Ishikawa (cell line): ENCODE results near the gene MRGPRD.

Source experiments
- CEBPB ChIP-seq: IDR thresholded peaks from 2 replicates; pipeline ENCODE4 v1.6.1; 2012
- CREB1 ChIP-seq: IDR thresholded peaks from 2 replicates; pipeline ENCODE4 v1.6.1; 2012; ENCODE audit warnings: low read depth
- EGR1 ChIP-seq: IDR thresholded peaks from 2 replicates; pipeline ENCODE4 v1.6.1; 2012
- EP300 ChIP-seq: IDR thresholded peaks from 2 replicates; pipeline ENCODE4 v1.6.1; 2012; ENCODE audit warnings: borderline replicate concordance
- FOXM1 ChIP-seq: IDR thresholded peaks from 2 replicates; pipeline ENCODE4 v1.6.1; 2012; ENCODE audit warnings: low read depth, borderline replicate concordance
- NFIC ChIP-seq: IDR thresholded peaks from 2 replicates; pipeline ENCODE4 v1.6.1; 2012
- RAD21 ChIP-seq: IDR thresholded peaks from 2 replicates; pipeline ENCODE4 v1.6.1; 2012; ENCODE audit warnings: low read depth
- TAF1 ChIP-seq: IDR thresholded peaks from 2 replicates; pipeline ENCODE4 v1.6.1; 2012; ENCODE audit warnings: low read depth, mild to moderate bottlenecking
- TCF12 ChIP-seq: IDR thresholded peaks from 2 replicates; pipeline ENCODE4 v1.6.1; 2012; ENCODE audit warnings: low read depth
- TEAD4 ChIP-seq: IDR thresholded peaks from 2 replicates; pipeline ENCODE4 v1.6.1; 2012
- YY1 ChIP-seq: IDR thresholded peaks from 2 replicates; pipeline ENCODE4 v1.6.1; 2012; ENCODE audit warnings: low read depth
- ZBTB7A ChIP-seq: IDR thresholded peaks from 2 replicates; pipeline ENCODE4 v1.6.1; 2012; ENCODE audit warnings: low read depth
- TF ChIP-seq, protein P1 (sequence below): IDR thresholded peaks from 2 replicates; pipeline ENCODE4 v1.6.1; 2012; ENCODE audit warnings: low read depth, mild to moderate bottlenecking
- TF ChIP-seq, protein P2 (sequence below): IDR thresholded peaks from 2 replicates; pipeline ENCODE4 v1.6.1; 2012
- TF ChIP-seq, protein P3 (sequence below): IDR thresholded peaks from 2 replicates; pipeline ENCODE4 v1.6.1; 2012

MRGPRD gene

DNA sequence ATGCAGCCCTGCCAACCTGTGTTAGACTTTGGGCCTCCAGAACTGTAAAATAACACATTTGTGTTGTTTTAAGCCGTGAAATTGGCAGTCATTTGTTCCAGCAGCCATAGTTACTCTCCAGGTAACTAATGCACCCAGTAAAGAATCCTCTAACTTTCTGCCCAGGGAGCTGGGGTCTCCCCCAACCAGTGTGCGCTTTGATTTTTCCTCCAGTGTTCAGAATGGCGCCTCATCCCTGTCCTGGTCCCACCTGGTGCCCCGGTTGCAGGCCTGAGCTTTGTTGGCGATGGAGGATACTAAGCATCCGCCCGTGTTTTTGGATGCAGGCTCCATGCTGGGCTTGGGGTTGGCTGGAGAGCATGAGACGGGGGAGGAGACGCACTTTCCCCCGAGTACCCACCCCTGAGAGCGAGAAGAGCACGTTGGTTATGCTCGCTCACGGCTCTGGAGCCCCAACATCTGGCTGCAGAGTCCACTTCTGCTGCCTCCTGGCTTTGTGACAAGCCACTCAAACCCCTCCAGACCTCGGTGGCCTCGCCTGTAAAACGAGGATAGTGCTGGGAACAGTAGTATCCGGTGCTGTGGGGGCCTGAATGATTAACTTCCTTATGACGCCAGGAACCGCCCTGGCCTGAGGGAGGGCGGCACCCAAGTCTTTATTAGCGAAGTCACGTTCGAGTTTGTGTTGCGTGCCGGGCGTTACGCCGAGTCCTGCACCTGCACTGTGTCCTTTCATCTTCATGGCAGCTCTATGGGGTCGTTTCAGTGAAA is 25.8 kb downstream of the MRGPRD start:
- TF ChIP-seq FOXM1, result no peak
- TF ChIP-seq EGR1, result no peak
- TF ChIP-seq, protein P1, sequence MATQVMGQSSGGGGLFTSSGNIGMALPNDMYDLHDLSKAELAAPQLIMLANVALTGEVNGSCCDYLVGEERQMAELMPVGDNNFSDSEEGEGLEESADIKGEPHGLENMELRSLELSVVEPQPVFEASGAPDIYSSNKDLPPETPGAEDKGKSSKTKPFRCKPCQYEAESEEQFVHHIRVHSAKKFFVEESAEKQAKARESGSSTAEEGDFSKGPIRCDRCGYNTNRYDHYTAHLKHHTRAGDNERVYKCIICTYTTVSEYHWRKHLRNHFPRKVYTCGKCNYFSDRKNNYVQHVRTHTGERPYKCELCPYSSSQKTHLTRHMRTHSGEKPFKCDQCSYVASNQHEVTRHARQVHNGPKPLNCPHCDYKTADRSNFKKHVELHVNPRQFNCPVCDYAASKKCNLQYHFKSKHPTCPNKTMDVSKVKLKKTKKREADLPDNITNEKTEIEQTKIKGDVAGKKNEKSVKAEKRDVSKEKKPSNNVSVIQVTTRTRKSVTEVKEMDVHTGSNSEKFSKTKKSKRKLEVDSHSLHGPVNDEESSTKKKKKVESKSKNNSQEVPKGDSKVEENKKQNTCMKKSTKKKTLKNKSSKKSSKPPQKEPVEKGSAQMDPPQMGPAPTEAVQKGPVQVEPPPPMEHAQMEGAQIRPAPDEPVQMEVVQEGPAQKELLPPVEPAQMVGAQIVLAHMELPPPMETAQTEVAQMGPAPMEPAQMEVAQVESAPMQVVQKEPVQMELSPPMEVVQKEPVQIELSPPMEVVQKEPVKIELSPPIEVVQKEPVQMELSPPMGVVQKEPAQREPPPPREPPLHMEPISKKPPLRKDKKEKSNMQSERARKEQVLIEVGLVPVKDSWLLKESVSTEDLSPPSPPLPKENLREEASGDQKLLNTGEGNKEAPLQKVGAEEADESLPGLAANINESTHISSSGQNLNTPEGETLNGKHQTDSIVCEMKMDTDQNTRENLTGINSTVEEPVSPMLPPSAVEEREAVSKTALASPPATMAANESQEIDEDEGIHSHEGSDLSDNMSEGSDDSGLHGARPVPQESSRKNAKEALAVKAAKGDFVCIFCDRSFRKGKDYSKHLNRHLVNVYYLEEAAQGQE, result no peak
- no peak for TF ChIP-seq EP300
- TF ChIP-seq TCF12, result no peak
- no peak for TF ChIP-seq ZBTB7A
- no peak for TF ChIP-seq TAF1

DNA sequence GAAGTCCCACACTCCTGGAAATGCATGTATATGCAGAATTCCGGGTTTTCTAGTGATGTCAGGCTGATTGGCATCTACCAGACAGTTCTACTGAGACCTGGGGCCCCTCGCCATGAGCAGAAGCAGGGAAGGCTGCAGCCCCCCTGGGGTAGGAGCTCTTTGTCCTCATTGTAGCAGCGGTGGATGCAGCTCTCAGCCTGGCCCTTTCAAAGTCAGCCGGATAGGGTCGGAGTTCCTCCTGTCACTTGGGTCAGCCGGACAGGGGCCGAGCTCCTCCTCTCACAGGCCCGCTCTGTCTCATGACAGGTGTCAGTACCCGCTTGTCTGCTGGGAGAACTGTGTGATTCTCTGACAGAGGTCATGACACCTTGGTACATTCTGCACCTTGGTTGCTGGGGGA is 30.0 kb downstream of the MRGPRD start:
- TF ChIP-seq NFIC, result no peak
- no peak for TF ChIP-seq YY1
- TF ChIP-seq EP300, result no peak
- no peak for TF ChIP-seq CREB1
- TF ChIP-seq TAF1, result no peak
- no peak for TF ChIP-seq ZBTB7A
- no peak for TF ChIP-seq FOXM1
- TF ChIP-seq, protein P2, sequence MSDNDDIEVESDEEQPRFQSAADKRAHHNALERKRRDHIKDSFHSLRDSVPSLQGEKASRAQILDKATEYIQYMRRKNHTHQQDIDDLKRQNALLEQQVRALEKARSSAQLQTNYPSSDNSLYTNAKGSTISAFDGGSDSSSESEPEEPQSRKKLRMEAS, result no peak
- TF ChIP-seq, protein P1, result no peak
- TF ChIP-seq RAD21, result no peak
- no peak for TF ChIP-seq CEBPB
- TF ChIP-seq TEAD4, result no peak
- TF ChIP-seq TCF12, result no peak
- TF ChIP-seq, protein P3, sequence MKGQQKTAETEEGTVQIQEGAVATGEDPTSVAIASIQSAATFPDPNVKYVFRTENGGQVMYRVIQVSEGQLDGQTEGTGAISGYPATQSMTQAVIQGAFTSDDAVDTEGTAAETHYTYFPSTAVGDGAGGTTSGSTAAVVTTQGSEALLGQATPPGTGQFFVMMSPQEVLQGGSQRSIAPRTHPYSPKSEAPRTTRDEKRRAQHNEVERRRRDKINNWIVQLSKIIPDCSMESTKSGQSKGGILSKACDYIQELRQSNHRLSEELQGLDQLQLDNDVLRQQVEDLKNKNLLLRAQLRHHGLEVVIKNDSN, result no peak
- no peak for TF ChIP-seq EGR1

DNA sequence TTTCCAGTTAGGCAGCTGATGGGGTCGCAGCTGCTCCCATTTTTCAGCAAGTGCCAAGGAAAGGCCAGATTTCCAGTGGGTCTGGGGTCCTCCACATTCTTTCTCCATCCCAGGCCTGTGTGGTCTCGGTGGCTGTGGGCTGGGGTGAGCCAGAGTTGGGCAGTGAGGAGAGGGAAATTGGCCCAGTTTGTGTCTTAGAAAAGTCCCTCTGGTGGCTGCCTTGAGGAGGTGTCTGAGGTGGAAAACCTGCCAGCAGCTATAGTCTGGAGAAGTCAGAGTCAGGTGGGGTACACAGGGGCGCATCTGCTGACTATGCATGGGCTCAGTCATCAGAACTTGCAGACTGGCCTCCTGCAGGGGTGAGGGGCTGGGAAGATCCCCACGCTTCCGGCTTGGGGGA is 30.5 kb downstream of the MRGPRD start:
- TF ChIP-seq CREB1, result no peak
- TF ChIP-seq RAD21, result 0 out of 2 replicates have a peak, but pooled peaks have one; percentile 31
- no peak for TF ChIP-seq NFIC
- TF ChIP-seq ZBTB7A, result no peak

DNA sequence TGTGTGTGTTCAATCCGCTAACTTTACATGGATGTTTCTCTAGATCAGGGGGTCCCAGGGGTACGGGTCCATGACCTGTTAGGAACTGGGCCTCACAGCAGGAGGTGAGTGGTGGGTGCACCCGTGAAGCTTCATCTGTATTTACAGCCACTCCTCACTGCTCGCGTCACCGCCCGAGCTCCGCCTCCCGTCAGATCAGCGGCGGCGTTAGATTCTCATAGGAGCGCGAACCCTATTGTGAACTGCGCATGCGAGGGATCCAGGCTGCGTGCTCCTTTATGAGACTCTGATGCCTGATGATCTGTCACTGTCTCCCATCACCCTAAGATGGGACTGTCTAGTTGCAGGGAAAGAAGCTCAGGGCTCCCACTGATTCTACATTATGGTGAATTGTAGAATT is 31.9 kb downstream of the MRGPRD start:
- TF ChIP-seq, protein P3, result no peak
- TF ChIP-seq YY1 (no peak), TEAD4 (no peak), CEBPB (no peak), EGR1 (no peak), NFIC (no peak), TAF1 (no peak), TCF12 (no peak), FOXM1 (no peak), ZBTB7A (no peak), RAD21 (no peak), EP300 (no peak)
- TF ChIP-seq, protein P2, result no peak
- TF ChIP-seq, protein P1, result no peak

DNA sequence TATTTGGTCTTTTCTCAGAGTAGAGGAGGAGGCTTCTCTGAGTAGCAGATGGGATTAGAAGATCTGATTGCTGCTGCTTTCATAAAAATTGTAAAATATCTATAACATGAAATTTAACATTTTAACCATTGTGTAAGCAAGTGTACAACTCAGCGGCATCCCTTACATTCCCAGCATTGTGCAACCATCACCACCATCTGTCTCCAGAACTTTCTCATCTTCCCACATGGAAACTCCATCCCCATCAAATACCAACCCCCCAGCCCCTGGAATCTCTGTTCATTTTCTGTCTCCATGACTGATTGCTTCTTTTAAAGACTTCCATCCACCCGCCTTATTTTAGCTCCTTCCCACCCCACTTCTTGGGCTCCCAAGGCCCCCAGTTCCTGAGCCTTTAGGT is 32.3 kb downstream of the MRGPRD start:
- TF ChIP-seq FOXM1, result no peak
- TF ChIP-seq, protein P3, result no peak
- TF ChIP-seq, protein P2, result no peak
- no peak for TF ChIP-seq TCF12
- no peak for TF ChIP-seq CREB1
- no peak for TF ChIP-seq EP300
- no peak for TF ChIP-seq CEBPB
- TF ChIP-seq NFIC, result no peak
- no peak for TF ChIP-seq ZBTB7A
- TF ChIP-seq, protein P1, result no peak
- no peak for TF ChIP-seq EGR1
- no peak for TF ChIP-seq TEAD4
